Stimulated activated CD4-positive, alpha-beta T cell treated with anti-CD3 and anti-CD28 coated beads, Interleukin-2, amount 100 ng/mL, for 24 hours (primary cell): ENCODE measurements around the gene SLC25A39.

Source experiments
- DNase-seq, 2 donors: peaks; one replicate each; pipeline ENCODE4 v3.0.0-alpha.2; 2020

SLC25A39 gene

GRCh38 chr17:44311562-44312181, 13.0 kb downstream of the SLC25A39 start:
- DNase-seq, result no peak

- no peak for DNase-seq
Measured at GRCh38 chr17:44310609-44311376, 13.8 kb downstream of the SLC25A39 start.

- no peak for DNase-seq
Measured at GRCh38 chr17:44310188-44310587, 14.4 kb downstream of the SLC25A39 start.

- no peak for DNase-seq
Measured at GRCh38 chr17:44309472-44309871, 15.2 kb downstream of the SLC25A39 start.

- DNase-seq, result no peak
Measured at GRCh38 chr17:44308865-44309264, 15.8 kb downstream of the SLC25A39 start.

- peak; percentile 85 to 87 for DNase-seq
Measured at GRCh38 chr17:44308320-44308818, 16.3 kb downstream of the SLC25A39 start, which contains the start of gene RUNDC3A. RUNDC3A (plus strand) TSS chr17:44308601; CDS start chr17:44308833, 232 bp downstream.

GRCh38 chr17:44307387-44308186, 17.0 kb downstream of the SLC25A39 start:
- DNase-seq, result no peak

GRCh38 chr17:44304651-44305050, 20.0 kb downstream of the SLC25A39 start:
- no peak for DNase-seq

- no peak for DNase-seq
Measured at GRCh38 chr17:44297975-44298374, 26.6 kb downstream of the SLC25A39 start.

- DNase-seq, result no peak
Measured at GRCh38 chr17:44293509-44294226, 31.0 kb downstream of the SLC25A39 start.

GRCh38 chr17:44287651-44288050, 37.0 kb downstream of the SLC25A39 start:
- DNase-seq, result no peak

- no peak for DNase-seq
Measured at GRCh38 chr17:44284024-44284400, 40.6 kb downstream of the SLC25A39 start.

- DNase-seq, result no peak
Measured at GRCh38 chr17:44283344-44284023, 41.1 kb downstream of the SLC25A39 start.

GRCh38 chr17:44282264-44282663, 42.4 kb downstream of the SLC25A39 start:
- DNase-seq, result no peak

- no peak for DNase-seq
Measured at GRCh38 chr17:44281570-44281969, 43.1 kb downstream of the SLC25A39 start.

- DNase-seq, result no peak
Measured at GRCh38 chr17:44280392-44280937, 44.2 kb downstream of the SLC25A39 start.

- no peak for DNase-seq
Measured at GRCh38 chr17:44279666-44280391, 44.8 kb downstream of the SLC25A39 start.

GRCh38 chr17:44279346-44279665, 45.3 kb downstream of the SLC25A39 start:
- no peak for DNase-seq

- DNase-seq, result no peak
Measured at GRCh38 chr17:44277976-44278375, 46.6 kb downstream of the SLC25A39 start.

GRCh38 chr17:44273607-44274006, 51.0 kb downstream of the SLC25A39 start:
- no peak for DNase-seq

- no peak for DNase-seq
Measured at GRCh38 chr17:44272954-44273353, 51.7 kb downstream of the SLC25A39 start.
